GM19328 (cell line): ENCODE results near the gene AK9.
"Not testable (repeated sequence)": the region's sequence is repeated elsewhere in the genome, so short reads cannot be mapped to it uniquely, and the experiment has no call there.

Source experiments
- ATAC-seq: cut with Tn5 transposase; IDR thresholded peaks from one replicate; pipeline ENCODE4 v1.9.1; 2021; ENCODE audit warnings: mild to moderate bottlenecking, moderate library complexity; ENCODE audit not compliant: unreplicated experiment

AK9 gene

GRCh38 chr6:109628158-109629000 lies 62.6 kb downstream of the AK9 start:
- no peak for ATAC-seq

- ATAC-seq: no peak
Measured at GRCh38 chr6:109626311-109626710, 64.7 kb downstream of the AK9 start.

GRCh38 chr6:109625199-109625598 lies 65.8 kb downstream of the AK9 start:
- ATAC-seq: no peak

- no peak for ATAC-seq
Measured at GRCh38 chr6:109623288-109623687, 67.7 kb downstream of the AK9 start.

GRCh38 chr6:109612268-109612667 lies 78.7 kb downstream of the AK9 start:
- no peak for ATAC-seq

- no peak for ATAC-seq
Measured at GRCh38 chr6:109611502-109611901, 79.5 kb downstream of the AK9 start.

- no peak for ATAC-seq
Measured at GRCh38 chr6:109610590-109610989, 80.4 kb downstream of the AK9 start.

GRCh38 chr6:109609737-109610136 lies 81.3 kb downstream of the AK9 start:
- no peak for ATAC-seq

GRCh38 chr6:109606359-109606758 lies 84.6 kb downstream of the AK9 start:
- no peak for ATAC-seq

- ATAC-seq: no peak
Measured at GRCh38 chr6:109595998-109596397, 95.0 kb downstream of the AK9 start.

GRCh38 chr6:109580519-109580918 lies 110.5 kb downstream of the AK9 start:
- ATAC-seq: no peak

GRCh38 chr6:109579361-109579760 lies 111.6 kb downstream of the AK9 start:
- no peak for ATAC-seq

GRCh38 chr6:109569901-109570300 lies 121.1 kb downstream of the AK9 start:
- not testable (repeated sequence) for ATAC-seq

- ATAC-seq: no peak
Measured at GRCh38 chr6:109561844-109562243, 129.2 kb downstream of the AK9 start.

GRCh38 chr6:109531446-109531845 lies 159.6 kb downstream of the AK9 start:
- ATAC-seq: no peak

- no peak for ATAC-seq
Measured at GRCh38 chr6:109527989-109528388, 163.0 kb downstream of the AK9 start.

GRCh38 chr6:109526905-109527628 lies 163.9 kb downstream of the AK9 start:
- no peak for ATAC-seq

- no peak for ATAC-seq
Measured at GRCh38 chr6:109524129-109524528, 166.9 kb downstream of the AK9 start.

GRCh38 chr6:109523478-109523877 lies 167.5 kb downstream of the AK9 start:
- no peak for ATAC-seq

GRCh38 chr6:109521080-109521479 lies 169.9 kb downstream of the AK9 start:
- ATAC-seq: no peak

GRCh38 chr6:109519647-109520046 lies 171.4 kb downstream of the AK9 start:
- ATAC-seq: not testable (repeated sequence)

- no peak for ATAC-seq
Measured at GRCh38 chr6:109516929-109517328, 174.1 kb downstream of the AK9 start.
